Thoracic aorta (tissue), 2 donors: ENCODE data around the gene UBASH3B. TPM values are rescaled to one million over a fixed set of nuclear protein-coding genes. Genes with fewer than 3 reads are reported as not detected.

Source experiments
- ATAC-seq: fragments of 150-250 bp; one replicate; pipeline ENCODE4 v1.8.0; 2017; ENCODE audit warnings: low read depth; ENCODE audit not compliant: insufficient number of reproducible peaks, low FRiP score
- DNase-seq: peaks from one replicate; pipeline ENCODE4 v3.0.0-alpha.2; 2020; ENCODE audit warnings: low spot score
- H3K27ac ChIP-seq, 2 donors: fragments of 200-600 bp; sonication (generic); 1 replicate in 1 of 2; 2 replicates in 1 of 2; pipeline ENCODE4 v1.5.1; 2016; ENCODE audit warnings: mild to moderate bottlenecking in 2 of 2, moderate library complexity in 2 of 2
- H3K27me3 ChIP-seq: fragments of 200-600 bp; sonication (generic); replicated peaks from 2 replicates; pipeline ENCODE4 v1.6.0; 2016; ENCODE audit warnings: mild to moderate bottlenecking; ENCODE audit not compliant: insufficient read depth
- H3K36me3 ChIP-seq: fragments of 200-600 bp; sonication (generic); one replicate; pipeline ENCODE4 v1.5.1; 2016
- H3K4me1 ChIP-seq, 2 donors: fragments of 200-600 bp; sonication (generic); 1 replicate in 1 of 2; 2 replicates in 1 of 2; pipeline versions ENCODE4 v1.5.1 to v1.6.0; 2016; ENCODE audit warnings: low read depth in 2 of 2, mild to moderate bottlenecking in 1 of 2; ENCODE audit not compliant: control insufficient read depth in 1 of 2
- H3K4me3 ChIP-seq: fragments of 200-600 bp; sonication (generic); 2 replicates; pipeline ENCODE4 v1.5.1; 2016; ENCODE audit warnings: mild to moderate bottlenecking
- H3K9me3 ChIP-seq: fragments of 200-600 bp; sonication (generic); 2 replicates; pipeline ENCODE4 v1.5.1; 2016
- total RNA-seq, 2 donors: library from RNA; depleted of rRNA; stranded (reverse); fragments of >200 nt; gene quantifications; one replicate each; pipeline versions ENCODE4 v1.1.0 to v1.2.3, GENCODE V29; 2016
- TF ChIP-seq, protein P1 (sequence below): fragments of 200-600 bp; sonication (generic); IDR thresholded peaks from one replicate; pipeline ENCODE4 v1.5.1; 2019; ENCODE audit warnings: antibody characterized with exemption

Gene UBASH3B
- total RNA-seq, 2 donors from 2014 or later, result 6.1 to 12.3 TPM

DNA sequence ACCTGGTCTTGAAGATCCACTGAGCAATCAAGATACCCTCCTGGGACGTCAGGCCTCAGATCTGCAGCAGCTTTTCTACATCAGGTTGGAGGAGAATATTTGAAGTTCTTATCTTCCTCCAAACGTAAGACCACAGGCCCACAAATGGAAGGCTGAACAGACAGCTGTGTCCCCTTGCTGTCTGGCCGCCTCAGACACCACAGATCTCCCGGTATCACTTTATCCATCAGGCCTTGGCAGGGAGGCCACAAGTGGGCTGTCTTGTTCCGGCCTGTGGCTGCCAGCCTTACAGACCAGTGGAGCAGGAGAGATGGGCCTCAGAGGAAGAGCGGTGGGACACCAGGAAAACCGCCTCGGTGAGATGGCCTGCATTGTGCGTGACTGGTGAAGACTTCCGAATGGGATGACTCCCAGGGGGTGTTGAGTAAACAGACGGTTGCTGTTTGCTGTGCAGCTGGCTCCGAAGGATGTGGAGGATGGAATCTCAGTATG is 15.9 kb downstream of the UBASH3B start:
- no peaks in the 10 kb centered on the region for H3K27me3 ChIP-seq
- no peak for DNase-seq
- no peaks in the 10 kb centered on the region for H3K36me3 ChIP-seq
- TF ChIP-seq, protein P1, sequence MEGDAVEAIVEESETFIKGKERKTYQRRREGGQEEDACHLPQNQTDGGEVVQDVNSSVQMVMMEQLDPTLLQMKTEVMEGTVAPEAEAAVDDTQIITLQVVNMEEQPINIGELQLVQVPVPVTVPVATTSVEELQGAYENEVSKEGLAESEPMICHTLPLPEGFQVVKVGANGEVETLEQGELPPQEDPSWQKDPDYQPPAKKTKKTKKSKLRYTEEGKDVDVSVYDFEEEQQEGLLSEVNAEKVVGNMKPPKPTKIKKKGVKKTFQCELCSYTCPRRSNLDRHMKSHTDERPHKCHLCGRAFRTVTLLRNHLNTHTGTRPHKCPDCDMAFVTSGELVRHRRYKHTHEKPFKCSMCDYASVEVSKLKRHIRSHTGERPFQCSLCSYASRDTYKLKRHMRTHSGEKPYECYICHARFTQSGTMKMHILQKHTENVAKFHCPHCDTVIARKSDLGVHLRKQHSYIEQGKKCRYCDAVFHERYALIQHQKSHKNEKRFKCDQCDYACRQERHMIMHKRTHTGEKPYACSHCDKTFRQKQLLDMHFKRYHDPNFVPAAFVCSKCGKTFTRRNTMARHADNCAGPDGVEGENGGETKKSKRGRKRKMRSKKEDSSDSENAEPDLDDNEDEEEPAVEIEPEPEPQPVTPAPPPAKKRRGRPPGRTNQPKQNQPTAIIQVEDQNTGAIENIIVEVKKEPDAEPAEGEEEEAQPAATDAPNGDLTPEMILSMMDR, result no peak
- no peak overlapping the region for H3K27ac ChIP-seq
- ATAC-seq, result no peak
- no peak overlapping the region for H3K4me3 ChIP-seq
- no peaks in the 10 kb centered on the region for H3K9me3 ChIP-seq
- H3K4me1 ChIP-seq, result no peaks in the 10 kb centered on the region

DNA sequence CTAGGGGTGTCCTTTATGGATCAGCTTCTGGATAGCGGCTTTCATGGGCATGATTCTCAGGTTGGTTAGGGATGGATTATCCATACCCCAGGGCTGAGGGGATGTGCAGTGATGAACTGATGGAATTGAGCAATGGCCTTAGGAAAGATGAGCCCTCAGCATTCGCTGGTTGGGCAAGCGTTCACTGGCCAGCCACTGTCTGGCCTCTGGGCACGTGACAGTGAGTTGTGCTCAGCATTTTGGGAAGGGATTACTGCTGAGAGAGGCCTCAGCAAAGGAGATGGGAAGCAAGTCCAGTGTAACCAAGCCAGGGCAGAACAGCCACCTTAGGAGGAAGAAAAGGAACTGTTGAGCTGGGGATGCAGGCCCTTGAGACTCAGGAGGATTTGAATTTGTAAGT is 17.4 kb downstream of the UBASH3B start:
- TF ChIP-seq, protein P1, result no peak
- Histone ChIP-seq H3K4me1 (no peaks in the 10 kb centered on the region), H3K27ac (no peak overlapping the region), H3K27me3 (no peaks in the 10 kb centered on the region), H3K9me3 (no peaks in the 10 kb centered on the region), H3K4me3 (no peak overlapping the region), H3K36me3 (no peaks in the 10 kb centered on the region)
- ATAC-seq (no peak), DNase-seq (no peak)

DNA sequence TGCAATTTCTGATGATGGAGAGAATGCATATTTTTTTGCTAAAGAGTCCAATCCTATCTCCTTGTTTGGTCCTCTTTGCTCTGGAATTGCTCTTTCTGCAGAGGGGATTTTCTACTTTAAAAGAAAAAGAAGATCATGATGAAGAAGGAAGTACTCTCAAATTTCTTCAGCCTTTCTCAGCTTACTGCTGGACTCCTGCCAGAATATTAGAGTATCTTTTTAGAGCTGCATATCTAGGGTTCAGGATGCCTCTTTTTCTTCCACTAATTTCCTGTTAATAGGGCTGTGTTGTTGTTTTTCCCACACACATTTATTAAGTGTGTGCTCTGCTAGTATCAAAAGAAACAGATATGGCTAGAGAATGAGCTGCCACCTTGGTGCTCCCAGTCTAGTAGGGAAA is 18.2 kb downstream of the UBASH3B start:
- H3K4me3 ChIP-seq, result no peak overlapping the region
- no peaks in the 10 kb centered on the region for H3K27me3 ChIP-seq
- no peak overlapping the region for H3K27ac ChIP-seq
- TF ChIP-seq, protein P1, result no peak
- no peak for ATAC-seq
- H3K36me3 ChIP-seq, result no peaks in the 10 kb centered on the region
- DNase-seq, result no peak
- H3K9me3 ChIP-seq, result no peaks in the 10 kb centered on the region
- no peaks in the 10 kb centered on the region for H3K4me1 ChIP-seq

DNA sequence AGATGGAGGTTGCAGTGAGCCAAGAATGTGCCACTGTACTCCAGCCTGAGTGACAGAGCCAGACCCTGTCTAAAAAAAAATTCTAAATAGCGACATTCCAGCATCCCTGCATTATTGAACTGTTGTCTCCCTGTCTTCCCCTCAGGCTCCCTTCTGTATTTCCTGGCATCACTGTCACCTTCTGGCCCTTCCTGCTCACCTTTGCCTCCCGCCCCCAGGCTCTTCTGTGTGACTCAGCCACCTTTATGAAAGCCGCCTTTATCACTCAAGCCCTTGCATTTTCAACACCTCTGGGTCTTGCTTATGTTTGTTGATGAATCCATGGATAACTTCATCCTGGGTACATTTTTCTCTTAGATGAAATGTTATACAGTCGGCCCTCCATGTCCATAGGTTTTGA is 21.1 kb downstream of the UBASH3B start:
- H3K4me1 ChIP-seq, result no peaks in the 10 kb centered on the region
- TF ChIP-seq, protein P1, result no peak
- no peak overlapping the region for H3K4me3 ChIP-seq
- H3K36me3 ChIP-seq, result no peaks in the 10 kb centered on the region
- DNase-seq, result no peak
- no peak for ATAC-seq
- no peaks in the 10 kb centered on the region for H3K9me3 ChIP-seq
- no peaks in the 10 kb centered on the region for H3K27me3 ChIP-seq
- no peak overlapping the region for H3K27ac ChIP-seq

DNA sequence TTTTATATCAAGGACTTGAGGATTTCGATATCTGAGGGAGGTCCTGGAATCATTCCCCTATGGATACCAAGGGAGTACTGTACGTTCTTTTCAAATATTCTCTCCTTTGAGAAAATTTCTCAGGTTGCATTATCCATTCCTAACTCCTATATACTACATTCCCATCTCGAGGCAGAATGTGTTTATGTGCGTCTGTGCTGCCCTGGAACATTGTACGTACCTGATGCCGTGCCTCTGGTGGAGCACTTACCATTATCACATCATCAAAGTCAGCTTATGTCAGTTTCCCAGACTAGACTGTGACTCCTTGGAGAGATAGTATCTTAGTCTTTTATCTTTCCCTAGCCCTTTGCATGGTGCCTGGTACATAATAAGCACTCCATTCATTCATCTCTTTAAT is 21.7 kb downstream of the UBASH3B start:
- Histone ChIP-seq H3K4me3 (no peak overlapping the region), H3K9me3 (no peaks in the 10 kb centered on the region), H3K27me3 (no peaks in the 10 kb centered on the region), H3K36me3 (no peaks in the 10 kb centered on the region), H3K4me1 (no peaks in the 10 kb centered on the region), H3K27ac (no peak overlapping the region)
- ATAC-seq, result no peak
- TF ChIP-seq, protein P1, result no peak
- DNase-seq, result no peak
